Activated T-helper 2 cell treated with anti-CD3 and anti-CD28 coated beads, Interferon-gamma antibody, Interleukin-2, Interleukin-4, amounts not matched to agents 10 μg/mL and 5 μg/mL and 100 μg/mL, durations not matched to agents 14 hours and 24 hours and 36 hours (primary cell): ENCODE measurements around the gene PRKCA. TPM values are rescaled to one million over a fixed set of nuclear protein-coding genes. Genes with fewer than 3 reads are reported as not detected.

Experiments used
- DNase-seq: peaks from one replicate; pipeline ENCODE4 v3.0.0; 2021; ENCODE audit warnings: low spot score
- H3K27ac Mint-ChIP-seq: one replicate; pipeline ENCODE4 v1.8.0; 2021; ENCODE audit warnings: mixed read lengths
- H3K27me3 Mint-ChIP-seq: one replicate; pipeline ENCODE4 v1.8.0; 2021; ENCODE audit warnings: low read depth, mixed read lengths
- H3K36me3 Mint-ChIP-seq: one replicate; pipeline ENCODE4 v1.8.0; 2021; ENCODE audit warnings: low read depth, mixed read lengths
- H3K4me1 Mint-ChIP-seq: one replicate; pipeline ENCODE4 v1.8.0; 2021; ENCODE audit warnings: low read depth, mixed read lengths
- H3K4me3 Mint-ChIP-seq: one replicate; pipeline ENCODE4 v1.8.0; 2021; ENCODE audit warnings: low read depth, mild to moderate bottlenecking, moderate library complexity, mixed read lengths
- H3K9me3 Mint-ChIP-seq: one replicate; pipeline ENCODE4 v1.8.0; 2021; ENCODE audit warnings: mixed read lengths
- intact Hi-C: fragments of 100-400 bp; cut with micrococcal nuclease; formaldehyde crosslinking; loops from one replicate; pipeline ENCODE4 v1.15.1; 2023
- total RNA-seq: library from RNA; stranded (reverse); gene quantifications from 2 replicates; pipeline ENCODE4 v1.2.3, GENCODE V29; 2022

The PRKCA gene
- total RNA-seq, 1 donor from 2014 or later, result 268 TPM

GRCh38 chr17:66849851-66850580 is 547.6 kb downstream of the PRKCA start:
- no peak for DNase-seq
- no peaks in the 10 kb centered on the region for H3K4me1 Mint-ChIP-seq
- intact Hi-C loops, result no loop called here
- no peak overlapping the region for H3K27ac Mint-ChIP-seq
- peaks cover 14% of the 10 kb centered on the region for H3K27me3 Mint-ChIP-seq
- no peak overlapping the region for H3K4me3 Mint-ChIP-seq
- no peaks in the 10 kb centered on the region for H3K36me3 Mint-ChIP-seq
- H3K9me3 Mint-ChIP-seq, result peaks cover 5% of the 10 kb centered on the region

GRCh38 chr17:66850692-66851091 is 548.3 kb downstream of the PRKCA start:
- Mint-ChIP-seq H3K36me3 (no peaks in the 10 kb centered on the region), H3K4me3 (no peak overlapping the region), H3K9me3 (peaks cover 5% of the 10 kb centered on the region), H3K4me1 (no peaks in the 10 kb centered on the region), H3K27ac (no peak overlapping the region), H3K27me3 (peaks cover 14% of the 10 kb centered on the region)
- DNase-seq, result no peak
- intact Hi-C loops, result no loop called here

GRCh38 chr17:66855204-66855603 is 552.8 kb downstream of the PRKCA start:
- Mint-ChIP-seq H3K4me1 (peaks cover 5% of the 10 kb centered on the region), H3K36me3 (no peaks in the 10 kb centered on the region), H3K4me3 (no peak overlapping the region), H3K27me3 (peaks cover 24% of the 10 kb centered on the region), H3K9me3 (no peaks in the 10 kb centered on the region), H3K27ac (no peak overlapping the region)
- peak; percentile 12 for DNase-seq
- intact Hi-C loops, result no loop called here

- intact Hi-C loops, result no loop called here
- H3K27me3 Mint-ChIP-seq, result peaks cover 22% of the 10 kb centered on the region
- no peak overlapping the region for H3K4me3 Mint-ChIP-seq
- H3K9me3 Mint-ChIP-seq, result no peaks in the 10 kb centered on the region
- H3K27ac Mint-ChIP-seq, result no peak overlapping the region
- H3K4me1 Mint-ChIP-seq, result peaks cover 9% of the 10 kb centered on the region
- no peak for DNase-seq
- no peaks in the 10 kb centered on the region for H3K36me3 Mint-ChIP-seq
Measured at GRCh38 chr17:66858226-66859083, 556.0 kb downstream of the PRKCA start.

GRCh38 chr17:66859353-66859752 is 556.9 kb downstream of the PRKCA start:
- no peak for DNase-seq
- H3K4me1 Mint-ChIP-seq, result peaks cover 9% of the 10 kb centered on the region
- H3K9me3 Mint-ChIP-seq, result no peaks in the 10 kb centered on the region
- H3K27me3 Mint-ChIP-seq, result peaks cover 28% of the 10 kb centered on the region
- no peak overlapping the region for H3K4me3 Mint-ChIP-seq
- no peak overlapping the region for H3K27ac Mint-ChIP-seq
- H3K36me3 Mint-ChIP-seq, result no peaks in the 10 kb centered on the region
- intact Hi-C loops, result no loop called here

- no peak overlapping the region for H3K4me3 Mint-ChIP-seq
- H3K27ac Mint-ChIP-seq, result peak overlapping the region; percentile 42
- H3K4me1 Mint-ChIP-seq, result peaks cover 9% of the 10 kb centered on the region
- intact Hi-C loops, result no loop called here
- H3K9me3 Mint-ChIP-seq, result no peaks in the 10 kb centered on the region
- DNase-seq, result no peak
- no peaks in the 10 kb centered on the region for H3K36me3 Mint-ChIP-seq
- peaks cover 28% of the 10 kb centered on the region for H3K27me3 Mint-ChIP-seq
Measured at GRCh38 chr17:66860204-66860603, 557.8 kb downstream of the PRKCA start.

Other genes with a start within 250 kb of the PRKCA start
- gene CEP112, start 110.5 kb upstream of the PRKCA start, total RNA-seq, result 0.66 and 1.1 TPM in 2 replicates
- not detected in 2 replicates for gene APOH, start 73.2 kb upstream of the PRKCA start, total RNA-seq